IMR-90 (cell line): ENCODE measurements around the gene PGAP1. TPM values are rescaled to one million over a fixed set of nuclear protein-coding genes. Genes with fewer than 3 reads are reported as not detected.

Experiments
- ATAC-seq: fragments of 200-7000 bp; cut with Tn5 transposase; 2 replicates; pipeline ENCODE4 v1.9.1; 2020; ENCODE audit warnings: low read depth, mild to moderate bottlenecking, moderate library complexity
- BruUV-seq: library from RNA; stranded (reverse); fragments of 400-500 nt; replicated peaks from 2 replicates; lab custom pipeline; 2021; lab: Mats Ljungman, UMichigan
- CTCF ChIA-PET: fragments of 300-600 bp; formaldehyde crosslinking; extraction: SDS; loops from one replicate; lab custom pipeline; 2021; ENCODE audit warnings: antibody characterized with exemption; lab: Yijun Ruan, JAX
- POLR2A ChIA-PET: fragments of 300-600 bp; sonication (Branson Sonifier 250); formaldehyde crosslinking; loops from one replicate; lab custom pipeline; 2022; ENCODE audit warnings: antibody characterized with exemption; ENCODE audit not compliant: unreplicated experiment; lab: Charles Lee
- DNase-seq: peaks from one replicate; pipeline ENCODE4 v3.0.0; 2013
- H2AFZ ChIP-seq: replicated peaks from 2 replicates; pipeline ENCODE3; 2013; ENCODE audit warnings: low read length, mild to moderate bottlenecking; ENCODE audit not compliant: poor library complexity
- H2AK5ac ChIP-seq: 2 replicates; pipeline ENCODE4 v1.6.1; 2013; ENCODE audit warnings: low read depth, low read length, inconsistent platforms
- H2AK9ac ChIP-seq: replicated peaks from 2 replicates; pipeline ENCODE3; 2013; ENCODE audit warnings: mild to moderate bottlenecking, low read depth, low read length, moderate library complexity; ENCODE audit not compliant: poor library complexity
- H2BK120ac ChIP-seq: 2 replicates; pipeline ENCODE4 v1.6.1; 2013; ENCODE audit warnings: low read depth, low read length, inconsistent platforms
- H2BK15ac ChIP-seq: 3 replicates; pipeline ENCODE4 v1.6.1; 2013; ENCODE audit warnings: low read depth, low read length, inconsistent platforms
- H2BK20ac ChIP-seq: 2 replicates; pipeline ENCODE4 v1.6.1; 2013; ENCODE audit warnings: low read depth, mild to moderate bottlenecking, inconsistent platforms, low read length, moderate library complexity
- H2BK5ac ChIP-seq: 2 replicates; pipeline ENCODE4 v1.6.1; 2013; ENCODE audit warnings: mild to moderate bottlenecking, low read depth, low read length, inconsistent platforms; ENCODE audit not compliant: poor library complexity, severe bottlenecking
- H3K14ac ChIP-seq: replicated peaks from 2 replicates; pipeline ENCODE4 v1.6.1; 2013; ENCODE audit warnings: low read depth, low read length, inconsistent platforms
- H3K18ac ChIP-seq: 2 replicates; pipeline ENCODE4 v1.6.1; 2013; ENCODE audit warnings: low read depth, low read length, control low read depth
- H3K23ac ChIP-seq: 2 replicates; pipeline ENCODE4 v1.6.1; 2013; ENCODE audit warnings: low read depth, low read length, inconsistent platforms
- H3K27ac ChIP-seq: 2 replicates; pipeline ENCODE4 v1.5.1; 2013; ENCODE audit warnings: mild to moderate bottlenecking, control low read depth, low read length; ENCODE audit not compliant: insufficient read depth
- H3K27me3 ChIP-seq: 2 replicates; pipeline ENCODE4 v1.6.1; 2013; ENCODE audit warnings: low read length; ENCODE audit not compliant: control insufficient read depth, insufficient read depth
- H3K36me3 ChIP-seq: 2 replicates; pipeline ENCODE4 v1.6.1; 2013; ENCODE audit warnings: low read length, mixed read lengths; ENCODE audit not compliant: control insufficient read depth, insufficient read depth
- H3K4ac ChIP-seq: 2 replicates; pipeline ENCODE4 v1.6.1; 2013; ENCODE audit warnings: low read depth, low read length, inconsistent platforms
- H3K4me1 ChIP-seq: 2 replicates; pipeline ENCODE4 v1.6.1; 2013; ENCODE audit warnings: low read length, mixed read lengths; ENCODE audit not compliant: control insufficient read depth, insufficient read depth
- H3K4me2 ChIP-seq: 2 replicates; pipeline ENCODE4 v1.6.1; 2013; ENCODE audit warnings: low read depth, mild to moderate bottlenecking, control low read depth, low read length, moderate library complexity
- H3K4me3 ChIP-seq: 2 replicates; pipeline ENCODE4 v1.5.1; 2013; ENCODE audit warnings: low read depth, mild to moderate bottlenecking, control low read depth, low read length, moderate library complexity; ENCODE audit not compliant: insufficient read depth
- H3K56ac ChIP-seq: 2 replicates; pipeline ENCODE4 v1.6.1; 2013; ENCODE audit warnings: low read length, inconsistent platforms; ENCODE audit not compliant: insufficient read depth; ENCODE audit errors: extremely low read depth
- H3K79me1 ChIP-seq, 2 experiments: 2 replicates each; pipeline ENCODE4 v1.6.1; 2013; ENCODE audit warnings: low read length in 2 of 2, inconsistent platforms in 1 of 2, low read depth in 1 of 2
- H3K9ac ChIP-seq: 2 replicates; pipeline ENCODE4 v1.6.1; 2013; ENCODE audit warnings: low read depth, low read length, control low read depth
- H3K9me1 ChIP-seq: 2 replicates; pipeline ENCODE4 v1.6.1; 2013; ENCODE audit warnings: low read length, inconsistent platforms; ENCODE audit not compliant: insufficient read depth
- H3K9me3 ChIP-seq: 2 replicates; pipeline ENCODE4 v1.6.1; 2013; ENCODE audit warnings: low read length; ENCODE audit not compliant: control insufficient read depth, insufficient read depth
- H4K20me1 ChIP-seq: 2 replicates; pipeline ENCODE4 v1.6.1; 2013; ENCODE audit warnings: low read length, inconsistent platforms; ENCODE audit not compliant: insufficient read depth
- H4K5ac ChIP-seq: 2 replicates; pipeline ENCODE4 v1.6.1; 2013; ENCODE audit warnings: mild to moderate bottlenecking, low read depth, low read length, control low read depth
- H4K8ac ChIP-seq, 2 experiments: 2 replicates each; pipeline ENCODE4 v1.6.1; 2013; ENCODE audit warnings: low read depth in 2 of 2, low read length in 2 of 2, control low read depth in 1 of 2, inconsistent platforms in 1 of 2
- H4K91ac ChIP-seq: 2 replicates; pipeline ENCODE4 v1.6.1; 2013; ENCODE audit warnings: low read depth, low read length, inconsistent platforms; ENCODE audit not compliant: insufficient read depth
- FOS ChIP-seq: fragments of 150-350 bp; IDR thresholded peaks from 2 replicates; pipeline ENCODE4 v1.6.1; 2016; ENCODE audit warnings: low read depth, low read length
- MAZ ChIP-seq: IDR thresholded peaks from 2 replicates; pipeline ENCODE4 v1.6.1; 2012; ENCODE audit warnings: low read depth, mild to moderate bottlenecking, low read length, improper control_type of control experiment, moderate library complexity, borderline replicate concordance
- MXI1 ChIP-seq: IDR thresholded peaks from 2 replicates; pipeline ENCODE4 v1.6.1; 2012; ENCODE audit warnings: low read depth, mild to moderate bottlenecking, low read length, moderate library complexity, borderline replicate concordance
- POLR2A ChIP-seq: IDR thresholded peaks from 2 replicates; pipeline ENCODE4 v1.6.1; 2012; ENCODE audit warnings: mild to moderate bottlenecking, low read depth, low read length
- RAD21 ChIP-seq: IDR thresholded peaks from 2 replicates; pipeline ENCODE4 v1.6.1; 2012; ENCODE audit warnings: low read length, improper control_type of control experiment
- RFX5 ChIP-seq: IDR thresholded peaks from 2 replicates; pipeline ENCODE4 v1.8.0; 2012; ENCODE audit warnings: low read depth, mild to moderate bottlenecking, low read length, moderate library complexity
- WGBS, 2 experiments: methylation state at CpG; one replicate each; pipeline versions ENCODE4 v1.1.5 to v1.1.7; 2013; ENCODE audit warnings: missing lambda C conversion rate in 2 of 2; ENCODE audit not compliant: insufficient read length in 1 of 2; ENCODE audit errors: extremely low coverage in 2 of 2; 5-methylcytosine and 5-hydroxymethylcytosine counted together
- dilution Hi-C: fragments of 300-500 bp; cut with HindIII; formaldehyde crosslinking; loops from one replicate; pipeline ENCODE4 v1.14.3; 2018; ENCODE audit warnings: low sequenced_read_pairs; ENCODE audit not compliant: unreplicated experiment
- in situ Hi-C: fragments of 300-500 bp; cut with MboI; formaldehyde crosslinking; loops from 3 replicates; pipeline ENCODE4 v1.14.3; 2019; ENCODE audit warnings: low sequenced_read_pairs, inconsistent platforms, mixed read lengths
- intact Hi-C: fragments of 100-400 bp; cut with micrococcal nuclease; formaldehyde crosslinking; loops from 2 replicates; pipeline ENCODE4 v1.10.0; 2022
- microRNA-seq, 2 experiments: library from miRNA; stranded (forward) in 1 of 2; unstranded in 1 of 2; fragments of 10-50 nt in 1 of 2; fragments of <30 nt in 1 of 2; gene quantifications in 1 of 2; microRNA quantifications in 1 of 2; one replicate each; pipeline versions ENCODE3 to v1.1.0; 2013 to 2020; ENCODE audit not compliant: insufficient read depth in 1 of 2, insufficient read length in 1 of 2, unreplicated experiment in 1 of 2
- polyA plus RNA-seq, 3 experiments: library from polyadenylated mRNA; depleted of rRNA; stranded (reverse); fragments of >200 nt; gene quantifications; 2 replicates each; pipeline ENCODE4 v1.2.3, GENCODE V29; 2012; ENCODE audit warnings: low replicate concordance in 1 of 3
- small RNA-seq, 5 experiments: library from RNA; depleted of rRNA; stranded (forward); fragments of <200 nt; gene quantifications; one replicate each; pipeline ENCODE3, GENCODE V24; 2012
- total RNA-seq: library from RNA; depleted of rRNA; stranded (reverse); fragments of >200 nt; gene quantifications from 2 replicates; pipeline ENCODE4 v1.2.3, GENCODE V29; 2012; rRNA removed
- TF ChIP-seq, protein P1 (sequence below): fragments of 150-350 bp; IDR thresholded peaks from 2 replicates; pipeline ENCODE4 v1.6.1; 2016; ENCODE audit warnings: low read depth, mild to moderate bottlenecking, low read length, moderate library complexity, borderline replicate concordance

Gene PGAP1
- total and polyA plus RNA-seq, 2 of the 4 experiments (the other 2 are of a cell fraction), result 1.9 to 5.7 TPM

GRCh38 chr2:196783431-196784094 lies 142.9 kb downstream of the PGAP1 start:
- peak; percentile 88 for ATAC-seq
- Histone ChIP-seq H3K4me1 (peaks cover 3% of the 10 kb centered on the region), H3K23ac (no peak overlapping the region), H2AK9ac (no peak overlapping the region), H4K20me1 (no peaks in the 10 kb centered on the region), H2BK15ac (no peak overlapping the region), H3K4ac (no peak overlapping the region), H4K8ac (no peak overlapping the region), H3K9me3 (no peaks in the 10 kb centered on the region), H2BK5ac (no peak overlapping the region), H3K56ac (no peak overlapping the region), H3K9ac (no peak overlapping the region), H4K91ac (no peak overlapping the region), H3K9me1 (0 out of 2 replicates have a peak, but pooled peaks cover 3% of the 10 kb centered on the region), H3K27ac (no peak overlapping the region), H2BK120ac (no peak overlapping the region), H3K79me1 (peaks cover 0 to 12% of the 10 kb centered on the region in 2 experiments; a peak in 3 of 4 replicates), H2AK5ac (no peak overlapping the region), H2BK20ac (no peak overlapping the region), H3K36me3 (peaks cover 22% of the 10 kb centered on the region), H3K18ac (no peak overlapping the region), H3K4me3 (no peak overlapping the region), H2AFZ (no peak overlapping the region), H3K27me3 (no peaks in the 10 kb centered on the region), H3K14ac (0 out of 2 replicates have a peak overlapping the region, but pooled peaks have one; percentile 4), H4K5ac (no peak overlapping the region), H3K4me2 (no peak overlapping the region)
- peak; percentile 69 for DNase-seq
- TF ChIP-seq, protein P1, sequence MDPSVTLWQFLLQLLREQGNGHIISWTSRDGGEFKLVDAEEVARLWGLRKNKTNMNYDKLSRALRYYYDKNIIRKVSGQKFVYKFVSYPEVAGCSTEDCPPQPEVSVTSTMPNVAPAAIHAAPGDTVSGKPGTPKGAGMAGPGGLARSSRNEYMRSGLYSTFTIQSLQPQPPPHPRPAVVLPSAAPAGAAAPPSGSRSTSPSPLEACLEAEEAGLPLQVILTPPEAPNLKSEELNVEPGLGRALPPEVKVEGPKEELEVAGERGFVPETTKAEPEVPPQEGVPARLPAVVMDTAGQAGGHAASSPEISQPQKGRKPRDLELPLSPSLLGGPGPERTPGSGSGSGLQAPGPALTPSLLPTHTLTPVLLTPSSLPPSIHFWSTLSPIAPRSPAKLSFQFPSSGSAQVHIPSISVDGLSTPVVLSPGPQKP, result no peak
- TF ChIP-seq RFX5 (no peak), MAZ (no peak), FOS (no peak; the same call in 1 of the 2 replicates), POLR2A (no peak), MXI1 (no peak), RAD21 (no peak)
- BruUV-seq, result no TSS peak
- ChIA-PET CTCF (no interaction called here), POLR2A (no interaction called here)
- intact Hi-C loops (loop anchor here (2.0 kb wide), 1 partner anchor 13 kb away; no protein-coding TSS in a partner anchor), dilution Hi-C loops (no loop called here), in situ Hi-C loops (no loop called here)
- WGBS, 2 experiments, result 100% methylated on average over 3 of the region's 4 CpGs; no CpG with 5 or more reads in 1 of the 2 experiments

Small RNA genes lying within 50 kb of the gene (microRNA-seq; reads per million reads assigned to microRNA genes)
- not detected for gene AC012486.1 (ENCODE audit: insufficient read depth, insufficient read length)

Small RNA genes lying within 50 kb of the gene (small RNA-seq; reads per million reads assigned to genes)
- gene AC012486.1, result 0 reads per million in 5 experiments

Other genes starting within 250 kb of the PGAP1 start
- gene GTF3C3, start 127.0 kb downstream of the PGAP1 start, total RNA-seq, result 32.8 and 39.4 TPM in 2 replicates
- 11.5 and 15.1 TPM in 2 replicates for gene GTF3C3, start 127.0 kb downstream of the PGAP1 start, polyA plus RNA-seq (2012; rRNA removed)
- gene C2orf66, start 117.4 kb downstream of the PGAP1 start, total RNA-seq, result not detected in 2 replicates
- 0.16 and 0.27 TPM in 2 replicates for gene C2orf66, start 117.4 kb downstream of the PGAP1 start, polyA plus RNA-seq (2012; rRNA removed)